ENCODE data around the gene ERCC6L2. TPM values are rescaled to one million over a fixed set of nuclear protein-coding genes. Genes with fewer than 3 reads are reported as not detected.

Gene ERCC6L2
- polyA plus RNA-seq, 1 of the 3 experiments (the other 2 are of a cell fraction): 10.0 TPM

DNA sequence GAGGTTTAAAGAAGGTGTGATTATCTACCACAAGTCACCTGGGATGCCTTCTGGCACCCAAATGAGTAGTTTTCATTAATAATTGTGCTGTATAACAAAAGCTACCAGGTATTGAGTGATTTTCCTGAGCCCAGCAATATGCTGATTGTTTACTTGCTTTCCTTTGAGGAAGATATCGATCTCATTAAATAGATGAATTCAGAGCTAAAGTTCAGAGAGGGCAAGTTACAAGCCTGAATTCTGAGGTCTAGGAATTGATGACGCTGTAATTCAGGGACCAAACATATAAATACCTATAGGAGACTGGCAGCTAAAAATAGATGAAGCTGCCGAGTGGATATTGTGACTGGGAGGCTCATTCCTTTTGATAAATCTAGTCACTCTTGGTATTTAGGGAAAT is 1.1 kb downstream of the ERCC6L2 start:
- H3F3A ChIP-seq (replicated peaks; ENCODE audit: insufficient read depth): peaks cover 16% of the 10 kb centered on the region
- H3K36me3 ChIP-seq (replicated peaks in 1 of 2; ENCODE audit: control insufficient read depth in 1 of 2, insufficient read depth in 2 of 2, low read length in 1 of 2): peaks cover 14 to 18% of the 10 kb centered on the region in 2 experiments
- H3K4me2 ChIP-seq: no peak overlapping the region
- 2% methylated on average over 3 of the region's 3 CpGs for WGBS (ENCODE audit: low lambda C conversion rate)
- H3K79me2 ChIP-seq (ENCODE audit: insufficient read depth): peaks cover 19% of the 10 kb centered on the region
- H3K27me3 ChIP-seq (ENCODE audit: insufficient read depth): no peaks in the 10 kb centered on the region
- H4K20me1 ChIP-seq (ENCODE audit: insufficient read depth): peaks cover 7% of the 10 kb centered on the region
- TF ChIP-seq GABPA (IDR thresholded peaks at IDR 0.05; ENCODE audit: low read depth): no peak
- TF ChIP-seq RAD21 (IDR thresholded peaks at IDR 0.05; ENCODE audit: low read length): no peak
- no peak for TF ChIP-seq FOSL2 (IDR thresholded peaks at IDR 0.05; ENCODE audit: borderline replicate concordance, low read depth)
- TF ChIP-seq, protein P1, sequence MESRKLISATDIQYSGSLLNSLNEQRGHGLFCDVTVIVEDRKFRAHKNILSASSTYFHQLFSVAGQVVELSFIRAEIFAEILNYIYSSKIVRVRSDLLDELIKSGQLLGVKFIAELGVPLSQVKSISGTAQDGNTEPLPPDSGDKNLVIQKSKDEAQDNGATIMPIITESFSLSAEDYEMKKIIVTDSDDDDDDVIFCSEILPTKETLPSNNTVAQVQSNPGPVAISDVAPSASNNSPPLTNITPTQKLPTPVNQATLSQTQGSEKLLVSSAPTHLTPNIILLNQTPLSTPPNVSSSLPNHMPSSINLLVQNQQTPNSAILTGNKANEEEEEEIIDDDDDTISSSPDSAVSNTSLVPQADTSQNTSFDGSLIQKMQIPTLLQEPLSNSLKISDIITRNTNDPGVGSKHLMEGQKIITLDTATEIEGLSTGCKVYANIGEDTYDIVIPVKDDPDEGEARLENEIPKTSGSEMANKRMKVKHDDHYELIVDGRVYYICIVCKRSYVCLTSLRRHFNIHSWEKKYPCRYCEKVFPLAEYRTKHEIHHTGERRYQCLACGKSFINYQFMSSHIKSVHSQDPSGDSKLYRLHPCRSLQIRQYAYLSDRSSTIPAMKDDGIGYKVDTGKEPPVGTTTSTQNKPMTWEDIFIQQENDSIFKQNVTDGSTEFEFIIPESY (IDR thresholded peaks at IDR 0.05; ENCODE audit: borderline replicate concordance, low read depth): no peak
- no peak overlapping the region for H3K4me3 ChIP-seq (ENCODE audit: low read depth in 2 of 2, low read length in 1 of 2)
- DNase-seq: no peak
- H2AFZ ChIP-seq (ENCODE audit: low read depth): 0 out of 2 replicates have a peak overlapping the region, but pooled peaks have one; percentile 91
- H3K27ac ChIP-seq (ENCODE audit: low read depth in 2 of 2, low read length in 1 of 2): no peak overlapping the region; a peak in 1 of 4 replicates
- no peaks in the 10 kb centered on the region for H3K9me2 ChIP-seq
- ChIA-PET CTCF (no interaction called here), POLR2A (interaction anchor here (0.5 to 2.5 kb wide), 4 partner anchors 10 to 366 kb away, joined by 3 to 9 read pairs (median 6); no protein-coding TSS in a partner anchor)
- peaks cover 6 to 8% of the 10 kb centered on the region in 2 experiments; a peak in 3 of 4 replicates for H3K4me1 ChIP-seq (ENCODE audit: control insufficient read depth in 1 of 2, insufficient read depth in 2 of 2, low read depth in 1 of 2, low read length in 1 of 2)
- no peaks in the 10 kb centered on the region for H3K9me3 ChIP-seq
- no peak overlapping the region for H3K9ac ChIP-seq

DNA sequence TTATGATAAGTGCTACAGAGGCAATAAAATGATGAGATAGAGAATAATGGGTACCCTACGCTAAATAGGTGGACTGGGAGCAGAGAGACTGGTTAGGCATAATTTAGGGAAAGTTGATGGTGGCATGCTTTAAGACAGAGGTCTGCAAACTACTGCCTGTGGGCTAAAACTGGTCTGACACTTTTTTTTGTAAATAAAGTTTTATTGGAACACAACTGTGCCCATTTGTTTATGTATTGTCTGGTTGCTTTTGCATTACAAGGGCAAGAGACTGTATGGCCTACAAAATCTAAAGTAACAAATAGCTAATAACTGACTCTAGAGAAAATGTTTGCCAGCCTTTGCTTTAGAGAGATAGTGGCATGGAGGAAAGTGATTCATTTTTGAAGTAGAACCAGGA is 2.5 kb downstream of the ERCC6L2 start:
- peaks cover 15 to 23% of the 10 kb centered on the region in 2 experiments for H3K36me3 ChIP-seq (replicated peaks in 1 of 2; ENCODE audit: control insufficient read depth in 1 of 2, insufficient read depth in 2 of 2, low read length in 1 of 2)
- TF ChIP-seq RFX5 (IDR thresholded peaks at IDR 0.05; ENCODE audit: low read length) (no peak), RCOR1 (IDR thresholded peaks at IDR 0.05; ENCODE audit: low read length) (no peak), MAX (IDR thresholded peaks at IDR 0.05; ENCODE audit: low read depth) (no peak)
- H3K27me3 ChIP-seq (ENCODE audit: insufficient read depth): no peaks in the 10 kb centered on the region
- peaks cover 6 to 8% of the 10 kb centered on the region in 2 experiments; a peak in 3 of 4 replicates for H3K4me1 ChIP-seq (ENCODE audit: control insufficient read depth in 1 of 2, insufficient read depth in 2 of 2, low read depth in 1 of 2, low read length in 1 of 2)
- no peak overlapping the region for H3K9ac ChIP-seq
- POLR2A ChIA-PET: no interaction called here
- no peak for DNase-seq
- H3K9me3 ChIP-seq: no peaks in the 10 kb centered on the region
- H3K27ac ChIP-seq (ENCODE audit: low read depth in 2 of 2, low read length in 1 of 2): no peak overlapping the region
- H3K9me2 ChIP-seq: no peaks in the 10 kb centered on the region
- no peak overlapping the region for H3K4me2 ChIP-seq
- WGBS (ENCODE audit: low lambda C conversion rate): 100% methylated on average over 1 of the region's 1 CpG
- peaks cover 16% of the 10 kb centered on the region for H3F3A ChIP-seq (replicated peaks; ENCODE audit: insufficient read depth)
- peaks cover 19% of the 10 kb centered on the region for H3K79me2 ChIP-seq (ENCODE audit: insufficient read depth)
- CTCF ChIA-PET: no interaction called here
- no peak overlapping the region for H2AFZ ChIP-seq (ENCODE audit: low read depth)
- no peak overlapping the region for H3K4me3 ChIP-seq (ENCODE audit: low read depth in 2 of 2, low read length in 1 of 2)
- peaks cover 7% of the 10 kb centered on the region for H4K20me1 ChIP-seq (ENCODE audit: insufficient read depth)

GRCh38 chr9:95879591-95879990 is 4.1 kb downstream of the ERCC6L2 start:
- POLR2A ChIA-PET: no interaction called here
- Histone ChIP-seq H3K4me1 (ENCODE audit: control insufficient read depth in 1 of 2, insufficient read depth in 2 of 2, low read depth in 1 of 2, low read length in 1 of 2) (peaks cover under 1 to 8% of the 10 kb centered on the region in 2 experiments; a peak in 3 of 4 replicates), H3K4me3 (ENCODE audit: low read depth in 2 of 2, low read length in 1 of 2) (no peak overlapping the region; a peak in 1 of 4 replicates), H3K9me3 (no peaks in the 10 kb centered on the region), H3K79me2 (ENCODE audit: insufficient read depth) (peaks cover 4% of the 10 kb centered on the region), H3K36me3 (replicated peaks in 1 of 2; ENCODE audit: control insufficient read depth in 1 of 2, insufficient read depth in 2 of 2, low read length in 1 of 2) (peaks cover 24 to 37% of the 10 kb centered on the region in 2 experiments), H3K9ac (no peak overlapping the region), H2AFZ (ENCODE audit: low read depth) (no peak overlapping the region), H3F3A (replicated peaks; ENCODE audit: insufficient read depth) (peaks cover 16% of the 10 kb centered on the region), H3K27ac (ENCODE audit: low read depth in 2 of 2, low read length in 1 of 2) (peak overlapping the region in 1 of 2 experiments; percentile 73; a peak in 3 of 4 replicates), H4K20me1 (ENCODE audit: insufficient read depth) (peaks cover 7% of the 10 kb centered on the region), H3K27me3 (ENCODE audit: insufficient read depth) (no peaks in the 10 kb centered on the region), H3K4me2 (no peak overlapping the region; the same call in 1 of the 2 replicates), H3K9me2 (no peaks in the 10 kb centered on the region)
- no peak for DNase-seq
- no peak for TF ChIP-seq RAD21 (IDR thresholded peaks at IDR 0.05; ENCODE audit: low read length)
- CTCF ChIA-PET: no interaction called here

Measured in SK-N-SH (cell line).